HFF-Myc (cell line): ENCODE results near the gene SH3PXD2B.
"Not testable (repeated sequence)": the region's sequence is repeated elsewhere in the genome, so short reads cannot be mapped to it uniquely, and the experiment has no call there.

Source experiments
- DNase-seq: peaks from one replicate; pipeline ENCODE4 v3.0.0-alpha.2; 2011; ENCODE audit warnings: low read depth; ENCODE audit errors: extremely low read depth
- H3K4me3 ChIP-seq: replicated peaks from 2 replicates; pipeline ENCODE4 v1.5.1; 2011; ENCODE audit warnings: low read depth, mild to moderate bottlenecking, control low read depth, low read length
- TF ChIP-seq, protein P1 (sequence below): IDR thresholded peaks from 2 replicates; pipeline ENCODE4 v1.5.1; 2012; ENCODE audit warnings: mild to moderate bottlenecking, low read depth, low read length, control low read depth; ENCODE audit errors: missing control alignments

Gene SH3PXD2B

DNA sequence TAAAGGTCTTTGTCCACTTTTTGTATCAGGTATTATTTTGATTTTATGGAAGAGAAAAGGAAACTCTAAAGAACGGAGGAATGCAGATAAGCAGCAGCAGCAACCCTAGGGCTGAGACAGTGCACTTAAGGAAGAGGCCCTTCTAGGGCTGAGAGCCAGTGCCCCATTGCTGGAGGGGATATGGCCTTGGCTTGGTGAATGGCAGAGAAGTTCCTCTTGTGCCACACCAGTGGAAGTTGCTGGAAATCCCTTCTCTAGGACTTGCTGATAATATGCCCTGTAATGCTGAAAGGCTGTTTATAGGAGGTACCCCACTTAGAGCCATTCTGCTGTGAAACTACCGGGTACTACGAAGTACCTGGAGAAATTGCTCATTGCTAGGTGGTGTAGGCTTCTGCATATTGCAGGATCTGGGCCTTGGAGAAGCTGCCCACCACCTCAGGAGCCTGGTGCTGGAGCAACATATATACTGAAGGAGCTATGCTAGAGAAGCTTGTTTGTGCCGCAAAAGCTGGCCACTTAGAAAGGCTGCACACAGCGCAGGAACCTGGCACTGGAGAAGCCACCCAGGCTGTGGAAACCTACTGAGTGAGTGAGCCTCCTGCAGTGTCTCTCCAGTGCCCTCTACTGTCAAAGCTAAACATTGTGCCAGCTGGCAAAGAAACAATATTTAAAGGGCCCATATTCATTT is 161.1 kb downstream of the SH3PXD2B start:
- TF ChIP-seq, protein P1, sequence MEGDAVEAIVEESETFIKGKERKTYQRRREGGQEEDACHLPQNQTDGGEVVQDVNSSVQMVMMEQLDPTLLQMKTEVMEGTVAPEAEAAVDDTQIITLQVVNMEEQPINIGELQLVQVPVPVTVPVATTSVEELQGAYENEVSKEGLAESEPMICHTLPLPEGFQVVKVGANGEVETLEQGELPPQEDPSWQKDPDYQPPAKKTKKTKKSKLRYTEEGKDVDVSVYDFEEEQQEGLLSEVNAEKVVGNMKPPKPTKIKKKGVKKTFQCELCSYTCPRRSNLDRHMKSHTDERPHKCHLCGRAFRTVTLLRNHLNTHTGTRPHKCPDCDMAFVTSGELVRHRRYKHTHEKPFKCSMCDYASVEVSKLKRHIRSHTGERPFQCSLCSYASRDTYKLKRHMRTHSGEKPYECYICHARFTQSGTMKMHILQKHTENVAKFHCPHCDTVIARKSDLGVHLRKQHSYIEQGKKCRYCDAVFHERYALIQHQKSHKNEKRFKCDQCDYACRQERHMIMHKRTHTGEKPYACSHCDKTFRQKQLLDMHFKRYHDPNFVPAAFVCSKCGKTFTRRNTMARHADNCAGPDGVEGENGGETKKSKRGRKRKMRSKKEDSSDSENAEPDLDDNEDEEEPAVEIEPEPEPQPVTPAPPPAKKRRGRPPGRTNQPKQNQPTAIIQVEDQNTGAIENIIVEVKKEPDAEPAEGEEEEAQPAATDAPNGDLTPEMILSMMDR: peak; percentile 88
- no peak for DNase-seq
- H3K4me3 ChIP-seq: no peak overlapping the region

DNA sequence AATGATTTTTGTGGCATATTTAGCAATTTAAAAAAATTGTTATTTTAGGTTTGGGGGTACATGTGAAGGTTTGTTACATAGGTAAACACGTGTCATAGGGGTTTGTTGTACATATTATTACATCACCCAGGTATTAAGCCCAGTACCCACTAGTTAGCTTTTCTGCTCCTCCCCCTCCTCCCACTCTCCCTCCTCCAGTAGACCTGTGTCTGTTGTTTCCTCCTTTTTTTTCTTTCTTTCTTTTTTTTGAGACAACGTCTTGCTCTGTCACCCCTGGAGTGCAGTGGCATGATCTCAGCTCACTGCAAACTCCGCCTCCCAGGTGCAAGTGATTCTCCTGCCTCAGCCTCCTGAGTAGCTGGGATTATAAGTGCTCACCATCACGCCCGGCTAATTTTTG is 162.5 kb downstream of the SH3PXD2B start:
- H3K4me3 ChIP-seq, DNase-seq: not testable (repeated sequence)

DNA sequence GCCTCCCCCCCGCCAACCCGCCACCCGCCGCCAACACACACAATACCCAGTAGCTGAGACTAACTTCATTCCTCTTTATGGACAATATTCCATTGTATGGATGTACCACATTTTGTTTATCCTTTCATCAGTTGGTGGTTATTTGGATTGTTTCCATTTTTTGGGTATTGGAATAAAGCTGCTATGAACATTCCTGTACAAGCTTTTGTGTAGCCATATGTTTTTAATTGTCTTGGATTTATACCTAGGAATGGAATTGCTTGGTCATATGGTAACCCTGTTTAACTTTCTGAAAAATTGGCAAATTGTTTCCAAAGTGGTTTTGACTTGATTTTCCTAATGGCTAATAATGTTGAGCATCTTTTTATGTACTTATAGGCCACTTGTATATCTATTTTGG is 165.9 kb downstream of the SH3PXD2B start:
- no peak for DNase-seq
- no peak overlapping the region for H3K4me3 ChIP-seq
- TF ChIP-seq, protein P1: no peak

DNA sequence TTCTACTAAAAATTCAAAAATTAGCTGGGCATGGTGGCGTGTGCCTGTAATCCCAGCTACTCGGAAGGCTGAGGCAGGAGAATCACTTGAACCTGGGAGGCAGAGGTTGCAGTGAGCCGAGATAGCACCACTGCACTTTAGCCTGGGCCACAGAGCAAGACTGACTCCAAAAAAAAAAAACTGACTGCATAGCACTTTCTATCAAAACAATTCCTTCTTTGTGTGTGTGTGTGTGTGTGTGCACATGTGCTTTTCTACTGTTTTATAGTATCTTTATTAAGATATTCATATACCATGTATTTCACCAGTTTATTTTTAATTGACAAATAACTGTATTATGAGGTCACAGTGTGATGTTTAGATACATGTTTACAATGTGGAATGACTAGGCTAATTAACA is 167.2 kb downstream of the SH3PXD2B start:
- H3K4me3 ChIP-seq, DNase-seq: not testable (repeated sequence)

DNA sequence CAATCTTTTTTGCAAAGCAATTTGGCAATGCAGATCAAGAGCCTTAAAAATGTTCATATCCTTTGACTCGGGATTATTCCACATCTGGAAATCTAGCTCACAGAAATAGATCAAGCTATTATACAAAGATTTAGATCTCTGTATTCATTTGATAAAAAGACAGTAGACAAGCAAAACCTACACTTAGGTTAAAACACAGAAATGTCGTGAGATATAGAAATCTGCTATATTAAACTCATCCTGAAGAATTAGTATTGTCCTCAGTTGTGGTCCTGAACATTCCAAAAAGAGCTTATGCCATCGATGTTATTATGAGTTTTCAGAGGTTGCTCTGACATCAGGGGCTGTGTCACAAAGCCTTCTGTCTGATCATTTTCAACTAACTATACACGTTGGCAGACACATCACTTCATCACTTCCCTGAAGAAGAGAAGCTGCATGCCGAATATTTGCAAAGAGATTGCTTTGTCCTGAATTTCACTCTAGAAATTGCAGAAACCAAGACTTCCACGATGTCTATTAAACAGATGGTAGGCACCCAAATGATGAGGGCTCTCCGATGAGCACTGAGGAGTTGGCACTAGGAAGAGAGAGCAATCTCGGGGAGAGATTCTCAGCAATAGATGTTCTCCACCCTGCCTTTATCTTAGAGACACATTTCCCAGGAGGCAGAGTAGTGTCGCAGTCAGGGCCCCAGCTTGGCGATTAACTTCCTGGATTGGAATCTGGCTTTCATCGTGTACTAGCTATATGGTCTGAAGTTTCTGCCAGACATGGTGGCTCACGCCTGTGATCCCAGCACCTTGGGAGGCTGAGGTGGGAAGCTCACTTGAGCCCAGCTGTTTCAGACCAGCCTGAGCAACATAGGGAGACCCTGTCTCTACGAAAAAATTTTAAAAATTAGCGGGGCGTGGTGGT is 168.8 kb downstream of the SH3PXD2B start:
- TF ChIP-seq, protein P1: no peak
- H3K4me3 ChIP-seq: no peak overlapping the region
- no peak for DNase-seq

DNA sequence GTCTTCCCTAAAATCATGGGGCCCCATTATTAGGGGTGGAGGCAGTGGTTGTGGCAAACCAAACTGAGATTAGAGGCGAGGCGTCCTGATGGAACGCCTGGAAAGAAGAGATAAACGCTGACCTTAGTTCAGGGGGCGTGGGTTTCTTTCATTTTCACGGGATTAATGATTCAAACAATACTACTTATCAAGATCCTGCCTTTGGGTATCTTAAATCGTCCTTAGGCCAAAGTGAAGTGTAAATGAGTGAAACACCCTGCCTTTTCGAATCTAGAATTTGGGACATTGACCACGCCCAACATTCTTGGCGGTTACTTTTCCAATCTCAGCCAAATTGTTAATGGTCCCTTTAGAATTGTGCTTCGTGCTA is 169.7 kb downstream of the SH3PXD2B start:
- peak overlapping the region; percentile 64 for H3K4me3 ChIP-seq
- TF ChIP-seq, protein P1: no peak
- DNase-seq: no peak

DNA sequence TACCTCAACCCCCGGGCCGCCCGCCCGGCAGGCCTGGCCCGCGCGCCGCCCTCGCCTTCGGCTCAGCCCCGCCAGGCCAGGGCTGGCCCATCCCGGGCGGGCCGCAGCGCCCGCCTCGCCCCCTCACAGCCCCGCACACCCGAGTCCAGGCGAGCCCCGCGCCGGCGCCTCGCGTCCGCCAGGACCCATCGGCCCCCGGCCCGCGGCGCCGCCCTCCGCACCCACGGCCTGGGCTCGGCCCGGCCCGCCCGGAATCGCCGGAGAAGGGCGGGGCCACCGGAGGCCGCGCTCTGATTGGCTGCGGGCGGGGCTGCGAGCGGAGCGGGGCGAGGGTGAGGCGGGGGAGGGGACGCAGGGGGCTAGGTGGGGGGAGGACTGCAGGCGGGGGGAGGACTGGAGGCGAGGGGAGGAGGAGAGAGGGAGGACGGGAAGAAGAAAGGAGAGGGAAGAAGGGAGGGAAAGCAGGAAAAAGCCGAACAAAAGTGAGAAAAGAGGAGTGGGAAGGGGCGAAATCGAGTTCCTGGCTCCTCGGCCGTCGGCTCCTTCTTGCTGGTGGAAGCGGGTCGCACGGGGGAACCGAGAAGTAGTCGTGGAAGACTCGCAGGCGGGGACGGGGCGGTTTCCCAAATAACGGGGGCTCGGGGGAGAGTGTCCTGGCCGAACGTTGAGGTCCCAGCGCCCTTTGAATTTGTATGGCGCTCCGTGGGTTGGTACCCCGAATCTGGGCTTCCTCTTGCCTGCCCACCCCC is 170.3 kb downstream of the SH3PXD2B start:
- TF ChIP-seq, protein P1: no peak
- no peak for DNase-seq

More for the DNA sequence above, 170.3 kb downstream of the SH3PXD2B start:
- H3K4me3 ChIP-seq: peak overlapping the region; percentile 64
